GM18502 (cell line): ENCODE data around the gene MFAP3.
A peak's percentile ranks its signal among the peaks of the same experiment; 100 is the strongest.
"Not testable (repeated sequence)": the region's sequence is repeated elsewhere in the genome, so short reads cannot be mapped to it uniquely, and the experiment has no call there.

Experiments used
- ATAC-seq: cut with Tn5 transposase; IDR thresholded peaks from one replicate; pipeline ENCODE4 v1.9.1; 2021; ENCODE audit warnings: mild to moderate bottlenecking; ENCODE audit not compliant: unreplicated experiment, poor library complexity

MFAP3 gene

GRCh38 chr5:154047324-154047723 lies 8.6 kb downstream of the MFAP3 start:
- peak; percentile 72 for ATAC-seq

GRCh38 chr5:154049636-154050035 lies 10.9 kb downstream of the MFAP3 start:
- ATAC-seq, result no peak

GRCh38 chr5:154053468-154053867 lies 14.7 kb downstream of the MFAP3 start:
- no peak for ATAC-seq

GRCh38 chr5:154055201-154055600 lies 16.4 kb downstream of the MFAP3 start:
- no peak for ATAC-seq

- peak; percentile 68 for ATAC-seq
Measured at GRCh38 chr5:154058055-154059038, 19.6 kb downstream of the MFAP3 start.

GRCh38 chr5:154059039-154059430 lies 20.3 kb downstream of the MFAP3 start:
- peak; percentile 52 for ATAC-seq

- no peak for ATAC-seq
Measured at GRCh38 chr5:154059583-154059982, 20.8 kb downstream of the MFAP3 start.

- no peak for ATAC-seq
Measured at GRCh38 chr5:154060606-154061005, 21.8 kb downstream of the MFAP3 start.

- no peak for ATAC-seq
Measured at GRCh38 chr5:154063372-154063771, 24.6 kb downstream of the MFAP3 start.

- ATAC-seq, result no peak
Measured at GRCh38 chr5:154065971-154066370, 27.2 kb downstream of the MFAP3 start.

- not testable (repeated sequence) for ATAC-seq
Measured at GRCh38 chr5:154069854-154070253, 31.1 kb downstream of the MFAP3 start.

- peak; percentile 26 for ATAC-seq
Measured at GRCh38 chr5:154071799-154072413, 33.1 kb downstream of the MFAP3 start.

- ATAC-seq, result peak; percentile 95
Measured at GRCh38 chr5:154072414-154073171, 33.8 kb downstream of the MFAP3 start.

- no peak for ATAC-seq
Measured at GRCh38 chr5:154076240-154076922, 37.6 kb downstream of the MFAP3 start.

GRCh38 chr5:154077696-154078095 lies 38.9 kb downstream of the MFAP3 start:
- no peak for ATAC-seq

- ATAC-seq, result no peak
Measured at GRCh38 chr5:154078272-154078671, 39.5 kb downstream of the MFAP3 start.

GRCh38 chr5:154081246-154081645 lies 42.5 kb downstream of the MFAP3 start:
- no peak for ATAC-seq

GRCh38 chr5:154084062-154084639 lies 45.4 kb downstream of the MFAP3 start:
- no peak for ATAC-seq

GRCh38 chr5:154086146-154086545 lies 47.4 kb downstream of the MFAP3 start:
- ATAC-seq, result no peak

GRCh38 chr5:154086641-154087040 lies 47.9 kb downstream of the MFAP3 start:
- no peak for ATAC-seq
